Astrocyte of the cerebellum (primary cell): ENCODE results near the gene GPR25.

Source experiments
- DNase-seq: peaks from one replicate; pipeline ENCODE4 v3.0.0-alpha.2; 2011; ENCODE audit warnings: low read depth
- H3K4me3 ChIP-seq: 2 replicates; pipeline ENCODE4 v1.5.1; 2011; ENCODE audit warnings: mild to moderate bottlenecking, low read depth, low read length, moderate library complexity
- CTCF ChIP-seq: IDR thresholded peaks from 2 replicates; pipeline ENCODE4 v1.5.1; 2012; ENCODE audit warnings: low read length, low read depth, moderate library complexity, mild to moderate bottlenecking; ENCODE audit errors: missing control alignments
- in situ Hi-C: cut with HindIII; loops from 2 replicates; pipeline ENCODE4 v1.10.0; 2017; ENCODE audit warnings: low sequenced_read_pairs

The GPR25 gene

GRCh38 chr1:200872446-200873115 is at the start of gene GPR25:
Gene GPR25 (plus strand): TSS chr1:200872981. CDS start chr1:200873038, 57 bp downstream.
- peak within 1 kb of the TSS; percentile 10 for H3K4me3 ChIP-seq
- no peak for TF ChIP-seq CTCF
- in situ Hi-C loops: no loop called here
- no peak for DNase-seq

- H3K4me3 ChIP-seq: no peak overlapping the region
- DNase-seq: no peak
- in situ Hi-C loops: no loop called here
- TF ChIP-seq CTCF: no peak
These were observed 41.7 kb upstream of the GPR25 start for GRCh38 chr1:200831091-200831490.

GRCh38 chr1:200834383-200834782 is 38.4 kb upstream of the GPR25 start:
- in situ Hi-C loops: no loop called here
- no peak overlapping the region for H3K4me3 ChIP-seq
- no peak for DNase-seq
- TF ChIP-seq CTCF: no peak

GRCh38 chr1:200836213-200836612 is 36.6 kb upstream of the GPR25 start:
- TF ChIP-seq CTCF: no peak
- H3K4me3 ChIP-seq: no peak overlapping the region
- in situ Hi-C loops: no loop called here
- no peak for DNase-seq

- no peak overlapping the region for H3K4me3 ChIP-seq
- TF ChIP-seq CTCF: no peak
- in situ Hi-C loops: no loop called here
- no peak for DNase-seq
These were observed 34.7 kb upstream of the GPR25 start for GRCh38 chr1:200837931-200838571.

GRCh38 chr1:200838676-200839445 is 33.9 kb upstream of the GPR25 start:
- no peak overlapping the region for H3K4me3 ChIP-seq
- TF ChIP-seq CTCF: no peak
- in situ Hi-C loops: no loop called here
- no peak for DNase-seq
